COLO829 (cell line): Measurements from ENCODE around the gene TCF4.
A peak's percentile ranks its signal among the peaks of the same experiment; 100 is the strongest.

Experiments
- DNase-seq: peaks from one replicate; pipeline ENCODE4 v3.0.0; 2012; ENCODE audit warnings: low spot score

The TCF4 gene

DNA sequence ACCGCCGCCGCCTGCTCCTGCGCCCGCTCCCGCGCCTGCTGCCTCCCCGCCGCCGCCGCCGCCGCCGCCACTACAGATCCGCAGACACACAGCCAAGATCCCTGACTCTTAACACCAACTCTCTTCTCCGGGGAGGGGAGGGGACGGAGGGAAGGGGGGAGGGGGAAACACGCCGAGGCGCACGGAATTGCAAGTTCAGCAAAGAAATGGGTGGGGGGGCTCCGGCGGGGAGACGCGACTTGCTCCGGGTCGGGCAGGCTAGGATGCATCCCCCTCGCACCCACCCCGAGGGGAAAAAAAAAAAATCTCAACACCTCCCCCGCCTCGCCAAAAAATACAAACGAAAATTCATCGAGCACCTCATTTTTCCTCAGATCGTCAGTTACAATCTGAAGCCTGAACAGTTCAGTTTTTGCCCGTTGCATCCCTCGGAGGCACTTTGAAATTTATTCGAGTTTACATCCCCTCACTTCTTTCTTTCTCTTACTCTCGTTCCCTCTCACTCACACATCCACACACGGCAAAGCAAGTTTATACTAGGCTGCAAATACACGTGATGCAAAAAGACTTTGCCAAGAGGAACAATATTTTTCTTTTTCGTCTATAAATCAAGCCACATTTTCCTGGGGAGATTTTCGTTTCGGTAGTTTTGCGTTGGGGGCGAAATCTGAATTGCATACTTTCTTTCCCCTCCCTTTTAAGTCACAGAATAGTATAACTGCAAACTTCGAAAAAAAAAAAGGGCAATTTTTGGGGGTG, at the start of gene TCF4:
TCF4 (minus strand) TSS at position 82 of the 759 bp plus-strand sequence. CDS start 1,076 bp downstream, outside the sequence.
- DNase-seq, result no peak

- no peak for DNase-seq
These were observed 49.2 kb upstream of the TCF4 start for GRCh38 chr18:55637204-55637603.

DNA sequence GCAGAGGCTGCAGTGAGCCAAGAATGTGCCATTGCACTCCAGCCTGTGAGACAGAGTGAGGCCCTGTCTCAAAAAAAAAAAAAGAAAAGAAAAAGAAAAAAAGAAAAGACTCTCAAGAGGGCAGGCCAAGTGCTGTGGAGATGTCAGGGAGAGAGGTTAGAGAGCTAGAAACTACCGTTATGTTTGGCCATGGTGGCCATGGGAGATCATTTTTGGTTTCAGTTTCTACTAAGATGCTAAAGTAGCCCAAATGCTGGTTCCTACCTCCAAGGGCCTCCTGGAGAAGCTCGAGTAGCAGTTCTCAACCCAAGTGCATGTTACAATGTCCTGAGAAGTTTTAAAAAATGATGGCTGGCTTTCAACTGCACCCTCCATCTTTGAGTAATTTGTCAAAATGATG, 47.4 kb upstream of the TCF4 start:
- DNase-seq, result no peak

DNA sequence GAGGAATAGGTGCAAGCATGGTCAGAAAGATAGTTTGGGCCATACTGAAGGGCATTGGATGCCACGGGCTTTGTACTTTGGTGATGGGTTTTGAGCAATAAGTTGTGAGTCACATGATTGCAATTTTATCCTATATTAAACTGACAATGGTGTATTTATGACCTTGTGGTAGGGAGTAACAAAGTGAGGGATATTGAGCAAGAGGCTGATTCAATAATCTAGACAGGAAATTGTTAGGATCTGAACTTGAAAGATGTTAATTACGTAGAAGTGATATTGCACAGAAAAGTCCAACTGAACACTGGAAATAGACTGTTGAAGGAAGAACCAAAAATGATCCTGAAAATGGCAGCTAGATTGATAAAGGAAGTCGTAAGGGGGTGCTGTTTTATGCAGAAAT, 46.6 kb upstream of the TCF4 start:
- DNase-seq, result no peak

DNA sequence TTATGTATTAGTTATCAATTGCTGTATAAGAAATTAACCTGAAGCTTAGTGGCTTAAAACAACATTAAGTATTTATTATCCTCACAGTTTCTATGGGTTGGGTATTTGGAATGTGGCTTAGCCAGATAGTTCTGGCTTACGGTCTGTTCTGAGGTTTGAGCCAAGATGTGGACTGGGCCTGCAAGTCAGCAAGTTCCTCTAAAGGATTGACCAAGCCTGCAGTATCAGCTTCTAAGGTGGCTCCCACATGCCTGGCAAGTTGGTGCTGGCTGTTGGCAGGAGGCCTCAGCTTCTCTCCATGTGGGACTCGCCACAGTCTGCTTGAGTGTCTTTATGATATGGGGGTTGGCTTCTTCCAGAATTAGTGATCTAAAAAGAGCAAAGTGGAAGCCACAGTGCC, 45.0 kb upstream of the TCF4 start:
- no peak for DNase-seq

- no peak for DNase-seq
These were observed 41.1 kb upstream of the TCF4 start for GRCh38 chr18:55629133-55629532.

DNA sequence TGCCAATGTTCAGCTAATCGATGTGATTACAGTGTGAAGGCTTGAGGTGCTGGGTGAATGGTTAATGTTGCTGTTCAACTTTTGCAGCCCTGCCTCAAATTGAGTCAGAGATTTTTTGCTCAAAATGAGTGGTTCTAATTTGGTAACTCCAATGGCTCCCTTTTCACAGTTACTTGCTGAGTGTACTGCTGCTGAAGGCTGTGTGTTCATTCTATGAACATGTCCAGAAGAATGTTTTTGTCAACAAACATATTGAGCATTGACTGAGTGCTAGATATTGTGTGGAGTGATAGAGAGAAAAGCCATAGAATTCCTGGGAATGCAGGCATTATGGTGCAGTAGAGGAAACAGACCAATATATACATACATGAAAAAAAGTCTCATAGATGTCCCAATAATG, 39.0 kb upstream of the TCF4 start:
- DNase-seq, result no peak

- no peak for DNase-seq
These were observed 37.9 kb upstream of the TCF4 start for GRCh38 chr18:55625901-55626300.

GRCh38 chr18:55623626-55624025, 35.6 kb upstream of the TCF4 start:
- DNase-seq, result no peak

GRCh38 chr18:55610506-55610905, 22.5 kb upstream of the TCF4 start:
- no peak for DNase-seq

GRCh38 chr18:55609160-55609825, 21.3 kb upstream of the TCF4 start:
- no peak for DNase-seq

DNA sequence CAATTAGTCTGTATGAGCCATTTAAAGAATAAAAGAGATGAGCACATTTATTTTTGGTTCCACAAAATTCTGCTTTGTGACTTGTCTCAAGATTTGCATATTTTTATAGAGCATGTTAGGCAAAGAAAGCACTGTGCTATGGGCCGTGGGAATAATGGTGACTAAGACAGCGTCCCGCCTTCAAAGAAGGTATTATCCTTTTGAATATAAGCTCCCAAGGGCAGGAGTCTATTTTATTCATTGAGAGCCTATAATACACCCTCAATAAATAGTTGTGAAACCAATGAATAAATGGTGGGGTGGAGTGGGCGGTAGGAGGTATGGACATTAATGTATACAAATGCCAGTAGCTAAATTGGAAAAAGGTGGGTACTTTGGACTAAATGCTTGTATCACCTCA, 20.5 kb upstream of the TCF4 start:
- DNase-seq, result no peak

- no peak for DNase-seq
These were observed 19.8 kb upstream of the TCF4 start for GRCh38 chr18:55607773-55608172.

DNA sequence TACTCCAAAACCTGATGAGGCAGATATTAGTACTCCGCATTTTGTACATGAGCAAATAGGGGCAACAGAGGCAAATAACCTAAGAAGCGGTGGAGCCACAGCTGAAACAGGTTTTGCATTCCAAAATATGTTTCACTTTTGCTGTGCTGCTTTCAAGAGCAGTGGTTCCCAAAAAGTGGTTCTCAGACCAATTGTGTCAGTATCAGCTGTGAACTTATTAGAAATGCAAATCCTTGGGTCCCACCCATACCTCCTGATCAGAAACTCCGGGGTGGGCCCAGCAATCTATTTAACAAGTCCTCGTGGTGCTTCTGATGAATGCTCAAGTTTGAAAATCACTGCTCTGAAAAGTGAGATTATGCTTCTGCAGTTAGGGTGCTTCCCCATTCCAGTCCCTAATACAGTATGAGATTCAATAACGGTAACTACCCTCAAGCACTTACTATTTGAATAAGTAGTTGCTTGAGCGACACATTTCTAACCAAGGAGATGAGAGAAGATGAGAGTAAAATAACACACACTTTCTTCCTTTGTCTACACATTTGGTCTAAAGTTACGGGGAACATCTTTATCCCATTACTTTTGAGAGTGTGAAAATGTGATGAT, 17.8 kb upstream of the TCF4 start:
- no peak for DNase-seq

- DNase-seq, result no peak
These were observed 15.8 kb upstream of the TCF4 start for GRCh38 chr18:55603775-55604174.

DNA sequence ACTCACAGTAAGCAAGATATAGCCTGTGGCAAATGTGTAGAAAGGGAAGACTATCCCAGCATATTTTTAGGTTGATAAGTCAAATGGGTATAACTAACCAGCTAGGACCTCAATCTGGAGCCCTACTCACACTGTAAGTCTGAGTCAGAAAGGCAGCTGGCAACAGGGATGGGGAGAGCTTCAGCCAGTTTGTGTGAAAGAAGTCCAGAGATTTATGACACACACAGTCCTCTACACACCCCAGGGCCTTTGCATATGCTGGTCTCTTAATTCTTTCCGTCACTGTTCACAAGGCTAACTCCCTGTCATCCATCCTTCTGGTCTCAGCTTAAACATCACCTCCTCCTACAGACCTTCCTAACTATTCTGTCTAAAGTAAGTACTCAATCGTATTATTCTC, 5.9 kb upstream of the TCF4 start:
- DNase-seq, result no peak

- DNase-seq, result no peak
These were observed 4.6 kb upstream of the TCF4 start for GRCh38 chr18:55592572-55592971.

- no peak for DNase-seq
These were observed 4.1 kb upstream of the TCF4 start for GRCh38 chr18:55592106-55592505.

DNA sequence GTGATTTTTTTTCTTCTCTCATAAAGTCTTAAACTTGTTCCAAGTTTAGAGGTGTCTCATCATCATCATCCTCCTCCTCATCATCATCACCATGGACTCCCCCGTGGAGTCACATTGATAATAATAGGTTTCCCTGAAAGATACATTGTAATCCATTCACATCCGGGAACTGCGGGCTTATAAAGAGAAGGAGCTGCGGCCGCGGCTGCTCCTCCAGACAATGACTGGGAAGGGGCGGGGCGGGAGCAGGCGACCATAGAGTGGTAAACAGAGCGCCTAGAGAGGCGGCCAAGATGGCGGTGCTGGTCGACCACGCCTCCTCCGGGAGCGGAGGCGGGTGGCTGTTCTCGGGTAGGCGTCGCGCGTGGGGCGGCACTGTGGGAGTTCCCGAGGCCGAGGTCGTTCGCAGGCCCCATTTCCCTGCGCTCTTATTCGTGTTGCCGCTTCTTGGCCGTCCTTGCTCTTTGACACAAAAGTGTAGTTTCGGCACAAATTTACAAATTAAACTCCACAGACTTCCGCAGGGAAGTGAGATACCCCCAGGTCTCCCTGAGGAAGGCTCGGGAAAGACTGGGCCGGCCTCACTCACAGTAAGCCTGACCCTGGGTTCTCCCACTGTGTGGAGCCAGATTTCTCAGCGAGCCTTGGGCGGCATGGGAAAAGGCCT, 1.8 kb upstream of the TCF4 start:
- peak; percentile 51 for DNase-seq

DNA sequence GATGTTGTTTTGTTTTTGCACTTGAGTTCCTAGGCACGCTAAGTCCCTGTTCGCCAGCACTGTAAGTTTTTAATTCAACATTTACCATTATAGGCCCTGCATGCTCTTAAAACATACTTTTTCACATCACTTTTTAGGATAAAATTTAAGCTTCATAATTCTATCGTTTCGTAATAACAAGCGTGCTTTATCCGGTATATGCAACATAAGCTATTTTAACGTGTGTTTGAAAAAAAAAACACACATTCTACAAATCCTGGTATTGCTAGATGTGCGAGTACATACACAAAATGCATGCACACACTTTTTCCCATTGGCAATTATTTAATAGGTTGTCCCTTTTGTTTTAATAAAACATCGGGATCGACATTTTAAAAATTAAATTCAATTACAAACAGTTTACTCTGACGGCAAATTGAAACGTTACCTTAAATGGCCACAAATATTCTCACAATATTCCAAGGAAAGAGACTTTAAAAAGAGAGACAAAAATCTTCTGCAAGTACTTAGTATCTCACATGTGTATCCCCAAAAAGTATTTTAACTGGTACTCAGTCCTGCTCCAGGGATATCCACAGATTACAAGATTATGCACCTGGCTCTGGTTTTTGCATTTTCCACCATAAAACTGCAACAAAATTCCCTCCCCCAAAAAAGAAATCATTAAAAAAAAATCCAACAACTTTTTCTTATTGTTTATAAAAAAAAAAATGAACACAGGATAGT, 1.0 kb upstream of the TCF4 start:
- DNase-seq, result no peak

DNA sequence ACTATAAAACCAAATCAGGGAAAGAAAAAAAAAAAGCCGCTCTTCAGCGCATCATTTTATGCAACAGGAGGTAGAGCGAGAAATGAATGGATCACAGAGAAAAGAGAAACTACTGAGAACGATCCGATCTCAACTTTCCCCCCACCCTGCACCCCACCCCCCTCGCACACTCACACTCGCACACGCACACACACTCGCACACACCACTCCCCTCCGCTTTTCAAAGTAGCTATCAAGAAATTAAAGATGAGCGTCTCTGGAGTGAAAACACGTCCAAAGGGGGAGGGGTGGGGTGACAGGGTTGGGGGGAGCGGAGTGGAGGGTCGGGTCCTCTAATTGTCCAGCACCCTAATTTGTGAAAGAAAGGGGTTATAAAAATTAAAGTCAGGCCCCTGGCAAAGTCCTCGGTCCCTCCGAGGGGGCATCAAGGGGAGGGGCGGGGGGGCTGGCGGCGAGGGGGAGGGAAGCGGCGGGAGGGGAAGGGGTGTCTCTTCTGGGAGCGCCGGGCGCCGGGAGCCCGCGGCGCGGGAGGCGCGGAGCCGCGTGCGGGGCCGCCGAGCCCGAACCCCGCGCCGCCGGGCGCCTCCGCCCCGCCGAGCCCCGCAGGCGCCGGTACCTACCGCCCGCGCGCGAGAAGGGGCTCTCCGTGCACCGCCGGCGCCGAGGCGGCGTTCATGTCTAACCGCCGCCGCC, 428 bp downstream of the TCF4 start:
- no peak for DNase-seq
